OCI-LY3 (cell line): Measurements from ENCODE around the gene SHLD1.

ENCODE experiments used
- EZH2phosphoT487 ChIP-seq: fragments of 200-600 bp; shearing (Covaris generic); IDR thresholded peaks from 2 replicates; pipeline ENCODE4 v1.6.1; 2018; ENCODE audit warnings: antibody characterized with exemption, mixed run types, low read depth
- TF ChIP-seq, protein P1 (sequence below): fragments of 200-600, 300-600 bp; sonication (generic); IDR thresholded peaks from 2 replicates; pipeline ENCODE4 v1.5.1; 2014; ENCODE audit warnings: antibody characterized with exemption, low read length, low read depth

DNA sequence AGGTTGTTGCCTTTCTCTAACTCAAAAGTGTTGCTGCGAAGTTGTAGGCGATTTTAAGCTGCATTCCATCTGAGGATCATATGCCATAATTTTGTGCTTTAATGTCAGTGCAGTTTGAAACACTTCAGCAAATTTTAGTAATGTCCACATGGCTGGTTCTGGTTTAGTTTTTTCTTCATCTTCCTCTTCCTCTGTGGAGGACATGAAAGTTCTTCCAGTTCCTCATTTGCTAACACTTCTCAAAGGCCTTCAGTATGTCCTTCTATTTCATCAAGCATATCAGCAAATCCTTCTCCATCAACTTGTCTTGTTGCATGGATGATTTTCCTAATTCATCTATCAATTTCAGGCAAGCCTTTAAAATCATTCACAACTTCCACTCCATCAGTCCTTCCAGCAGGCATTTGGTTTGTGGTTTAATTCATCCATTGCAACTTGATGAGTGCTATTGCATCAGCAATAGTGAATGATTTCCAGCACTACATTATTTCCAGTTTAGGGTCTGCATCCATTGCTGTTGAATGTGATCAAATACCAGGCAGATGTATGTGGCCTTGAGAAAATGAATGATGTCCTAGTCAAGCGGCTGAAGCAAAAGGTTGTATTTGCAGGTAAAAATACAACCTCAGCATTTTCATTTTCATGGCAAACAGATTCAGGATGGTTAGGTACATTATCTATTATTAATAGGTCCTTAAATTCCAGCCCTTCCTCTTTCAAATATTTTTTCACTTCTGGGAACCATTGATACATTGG lies 20.2 kb downstream of the SHLD1 start:
- TF ChIP-seq, protein P1, sequence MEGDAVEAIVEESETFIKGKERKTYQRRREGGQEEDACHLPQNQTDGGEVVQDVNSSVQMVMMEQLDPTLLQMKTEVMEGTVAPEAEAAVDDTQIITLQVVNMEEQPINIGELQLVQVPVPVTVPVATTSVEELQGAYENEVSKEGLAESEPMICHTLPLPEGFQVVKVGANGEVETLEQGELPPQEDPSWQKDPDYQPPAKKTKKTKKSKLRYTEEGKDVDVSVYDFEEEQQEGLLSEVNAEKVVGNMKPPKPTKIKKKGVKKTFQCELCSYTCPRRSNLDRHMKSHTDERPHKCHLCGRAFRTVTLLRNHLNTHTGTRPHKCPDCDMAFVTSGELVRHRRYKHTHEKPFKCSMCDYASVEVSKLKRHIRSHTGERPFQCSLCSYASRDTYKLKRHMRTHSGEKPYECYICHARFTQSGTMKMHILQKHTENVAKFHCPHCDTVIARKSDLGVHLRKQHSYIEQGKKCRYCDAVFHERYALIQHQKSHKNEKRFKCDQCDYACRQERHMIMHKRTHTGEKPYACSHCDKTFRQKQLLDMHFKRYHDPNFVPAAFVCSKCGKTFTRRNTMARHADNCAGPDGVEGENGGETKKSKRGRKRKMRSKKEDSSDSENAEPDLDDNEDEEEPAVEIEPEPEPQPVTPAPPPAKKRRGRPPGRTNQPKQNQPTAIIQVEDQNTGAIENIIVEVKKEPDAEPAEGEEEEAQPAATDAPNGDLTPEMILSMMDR: no peak
- no peak for TF ChIP-seq EZH2phosphoT487
